ENCODE results near the gene PNPLA7.

Gene PNPLA7

DNA sequence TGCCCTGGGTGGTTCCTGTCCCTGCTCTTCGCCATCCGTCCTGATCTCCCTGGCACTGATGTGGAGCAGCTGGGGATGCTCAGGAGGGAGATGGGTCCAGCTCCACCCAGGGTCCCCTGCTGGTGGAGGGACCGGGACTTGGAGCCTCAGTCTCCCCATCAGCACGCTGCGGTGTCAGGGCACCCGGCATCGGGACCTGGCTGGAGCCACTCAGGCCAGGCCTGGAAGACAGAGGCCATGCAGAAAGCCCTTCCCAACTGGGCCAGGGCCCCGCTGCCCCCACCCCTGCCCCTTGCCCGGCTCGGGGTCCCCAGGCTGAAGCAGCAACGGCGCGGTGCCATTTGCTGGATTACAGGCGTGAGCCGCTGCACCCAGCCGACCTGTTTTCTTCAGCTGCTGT lies 50.8 kb downstream of the PNPLA7 start (continued):
- TF ChIP-seq, protein P1, sequence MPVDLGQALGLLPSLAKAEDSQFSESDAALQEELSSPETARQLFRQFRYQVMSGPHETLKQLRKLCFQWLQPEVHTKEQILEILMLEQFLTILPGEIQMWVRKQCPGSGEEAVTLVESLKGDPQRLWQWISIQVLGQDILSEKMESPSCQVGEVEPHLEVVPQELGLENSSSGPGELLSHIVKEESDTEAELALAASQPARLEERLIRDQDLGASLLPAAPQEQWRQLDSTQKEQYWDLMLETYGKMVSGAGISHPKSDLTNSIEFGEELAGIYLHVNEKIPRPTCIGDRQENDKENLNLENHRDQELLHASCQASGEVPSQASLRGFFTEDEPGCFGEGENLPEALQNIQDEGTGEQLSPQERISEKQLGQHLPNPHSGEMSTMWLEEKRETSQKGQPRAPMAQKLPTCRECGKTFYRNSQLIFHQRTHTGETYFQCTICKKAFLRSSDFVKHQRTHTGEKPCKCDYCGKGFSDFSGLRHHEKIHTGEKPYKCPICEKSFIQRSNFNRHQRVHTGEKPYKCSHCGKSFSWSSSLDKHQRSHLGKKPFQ (tag by site-specific recombination; IDR thresholded peaks at IDR 0.05) = no peak
- TF ChIP-seq ZNF48 (tag by site-specific recombination; IDR thresholded peaks at IDR 0.05) (no peak), REPIN1 (tag by site-specific recombination; IDR thresholded peaks at IDR 0.05; ENCODE audit: low read depth) (no peak), ZNF558 (tag by site-specific recombination; IDR thresholded peaks at IDR 0.05) (no peak), RBAK (tag by site-specific recombination; IDR thresholded peaks at IDR 0.05) (no peak), ZNF830 (tag by site-specific recombination; IDR thresholded peaks at IDR 0.05; ENCODE audit: low read depth) (no peak)
- TF ChIP-seq, protein P2, sequence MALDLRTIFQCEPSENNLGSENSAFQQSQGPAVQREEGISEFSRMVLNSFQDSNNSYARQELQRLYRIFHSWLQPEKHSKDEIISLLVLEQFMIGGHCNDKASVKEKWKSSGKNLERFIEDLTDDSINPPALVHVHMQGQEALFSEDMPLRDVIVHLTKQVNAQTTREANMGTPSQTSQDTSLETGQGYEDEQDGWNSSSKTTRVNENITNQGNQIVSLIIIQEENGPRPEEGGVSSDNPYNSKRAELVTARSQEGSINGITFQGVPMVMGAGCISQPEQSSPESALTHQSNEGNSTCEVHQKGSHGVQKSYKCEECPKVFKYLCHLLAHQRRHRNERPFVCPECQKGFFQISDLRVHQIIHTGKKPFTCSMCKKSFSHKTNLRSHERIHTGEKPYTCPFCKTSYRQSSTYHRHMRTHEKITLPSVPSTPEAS (tag by site-specific recombination; IDR thresholded peaks at IDR 0.05) = no peak
- TF ChIP-seq, protein P3, sequence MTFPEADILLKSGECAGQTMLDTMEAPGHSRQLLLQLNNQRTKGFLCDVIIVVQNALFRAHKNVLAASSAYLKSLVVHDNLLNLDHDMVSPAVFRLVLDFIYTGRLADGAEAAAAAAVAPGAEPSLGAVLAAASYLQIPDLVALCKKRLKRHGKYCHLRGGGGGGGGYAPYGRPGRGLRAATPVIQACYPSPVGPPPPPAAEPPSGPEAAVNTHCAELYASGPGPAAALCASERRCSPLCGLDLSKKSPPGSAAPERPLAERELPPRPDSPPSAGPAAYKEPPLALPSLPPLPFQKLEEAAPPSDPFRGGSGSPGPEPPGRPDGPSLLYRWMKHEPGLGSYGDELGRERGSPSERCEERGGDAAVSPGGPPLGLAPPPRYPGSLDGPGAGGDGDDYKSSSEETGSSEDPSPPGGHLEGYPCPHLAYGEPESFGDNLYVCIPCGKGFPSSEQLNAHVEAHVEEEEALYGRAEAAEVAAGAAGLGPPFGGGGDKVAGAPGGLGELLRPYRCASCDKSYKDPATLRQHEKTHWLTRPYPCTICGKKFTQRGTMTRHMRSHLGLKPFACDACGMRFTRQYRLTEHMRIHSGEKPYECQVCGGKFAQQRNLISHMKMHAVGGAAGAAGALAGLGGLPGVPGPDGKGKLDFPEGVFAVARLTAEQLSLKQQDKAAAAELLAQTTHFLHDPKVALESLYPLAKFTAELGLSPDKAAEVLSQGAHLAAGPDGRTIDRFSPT (tag by site-specific recombination; IDR thresholded peaks at IDR 0.05) = no peak

DNA sequence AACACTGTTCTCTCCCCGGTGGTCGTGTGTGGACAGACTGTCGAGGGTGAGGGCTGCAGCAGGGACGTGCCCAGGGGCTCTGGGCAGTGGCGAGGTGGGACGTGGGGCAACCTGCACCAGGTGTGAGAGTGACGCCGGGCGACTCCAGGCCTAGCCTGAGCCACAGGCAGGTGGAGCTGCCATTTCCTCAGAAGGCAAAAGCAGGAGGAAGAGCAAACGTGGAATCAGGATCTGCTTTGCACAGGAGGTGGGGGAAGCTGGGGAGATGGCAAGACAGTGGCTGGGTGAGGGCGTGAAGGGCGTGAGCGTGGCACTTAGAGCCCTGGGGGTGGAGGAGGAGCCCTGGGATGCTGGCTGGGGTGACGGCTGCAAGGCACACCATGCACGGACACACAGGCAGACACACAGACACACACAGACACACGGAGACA lies 51.5 kb downstream of the PNPLA7 start:
- no peak overlapping the region for H3K4me3 ChIP-seq (ENCODE audit: low read depth, low read length)
- ChIA-PET POLR2A (no interaction called here), CTCF (no interaction called here)
- H3K9me3 ChIP-seq (ENCODE audit: control insufficient read depth, insufficient read depth, low read depth, low read length) = no peaks in the 10 kb centered on the region
- no peaks in the 10 kb centered on the region for H3K4me1 ChIP-seq (ENCODE audit: control insufficient read depth, insufficient read depth, low read length)
- TF ChIP-seq ZNF664 (tag by site-specific recombination; IDR thresholded peaks at IDR 0.05) (no peak), ZNF521 (tag by site-specific recombination; IDR thresholded peaks at IDR 0.05) (no peak), ZNF214 (tag by site-specific recombination; IDR thresholded peaks at IDR 0.05; ENCODE audit: borderline replicate concordance) (no peak), HOXD13 (CRISPR knock-in tag; IDR thresholded peaks at IDR 0.05; ENCODE audit: borderline replicate concordance) (no peak), TCF7L2 (IDR thresholded peaks at IDR 0.05; ENCODE audit: borderline replicate concordance, low read depth, low read length) (no peak), ZNF248 (tag by site-specific recombination; IDR thresholded peaks at IDR 0.05) (no peak), ZNF701 (tag by site-specific recombination; IDR thresholded peaks at IDR 0.05) (no peak)
- TF ChIP-seq, protein P4, sequence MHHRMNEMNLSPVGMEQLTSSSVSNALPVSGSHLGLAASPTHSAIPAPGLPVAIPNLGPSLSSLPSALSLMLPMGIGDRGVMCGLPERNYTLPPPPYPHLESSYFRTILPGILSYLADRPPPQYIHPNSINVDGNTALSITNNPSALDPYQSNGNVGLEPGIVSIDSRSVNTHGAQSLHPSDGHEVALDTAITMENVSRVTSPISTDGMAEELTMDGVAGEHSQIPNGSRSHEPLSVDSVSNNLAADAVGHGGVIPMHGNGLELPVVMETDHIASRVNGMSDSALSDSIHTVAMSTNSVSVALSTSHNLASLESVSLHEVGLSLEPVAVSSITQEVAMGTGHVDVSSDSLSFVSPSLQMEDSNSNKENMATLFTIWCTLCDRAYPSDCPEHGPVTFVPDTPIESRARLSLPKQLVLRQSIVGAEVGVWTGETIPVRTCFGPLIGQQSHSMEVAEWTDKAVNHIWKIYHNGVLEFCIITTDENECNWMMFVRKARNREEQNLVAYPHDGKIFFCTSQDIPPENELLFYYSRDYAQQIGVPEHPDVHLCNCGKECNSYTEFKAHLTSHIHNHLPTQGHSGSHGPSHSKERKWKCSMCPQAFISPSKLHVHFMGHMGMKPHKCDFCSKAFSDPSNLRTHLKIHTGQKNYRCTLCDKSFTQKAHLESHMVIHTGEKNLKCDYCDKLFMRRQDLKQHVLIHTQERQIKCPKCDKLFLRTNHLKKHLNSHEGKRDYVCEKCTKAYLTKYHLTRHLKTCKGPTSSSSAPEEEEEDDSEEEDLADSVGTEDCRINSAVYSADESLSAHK (tag by site-specific recombination; IDR thresholded peaks at IDR 0.05) = no peak
- H3K36me3 ChIP-seq (ENCODE audit: control insufficient read depth in 2 of 2, insufficient read depth in 1 of 2, low read length in 2 of 2) = no peaks in the 10 kb centered on the region
- H3K27ac ChIP-seq (ENCODE audit: extremely low read depth, low read depth, low read length) = no peak overlapping the region

Data from HEK293 (cell line).